ENCODE data around the gene PCLAF. TPM values are rescaled to one million over a fixed set of nuclear protein-coding genes. Genes with fewer than 3 reads are reported as not detected.

PCLAF gene
- total RNA-seq, 1 donor from 2014 or later, result 2.0 TPM

- CTCF ChIA-PET, result no interaction called here
- Mint-ChIP-seq H3K27ac (no peak overlapping the region), H3K36me3 (ENCODE audit: low read depth) (peaks cover 45% of the 10 kb centered on the region), H3K27me3 (no peaks in the 10 kb centered on the region), H3K4me1 (peaks cover 5% of the 10 kb centered on the region), H3K9me3 (no peaks in the 10 kb centered on the region), H3K4me3 (no peak overlapping the region)
- no peak for ATAC-seq (ENCODE audit: low read depth)
- POLR2A ChIA-PET, result no interaction called here
- no peak for DNase-seq
- TF ChIP-seq CTCF (IDR thresholded peaks at IDR 0.05), result no peak
- intact Hi-C loops (cut with micrococcal nuclease), result no loop called here
Observed at GRCh38 chr15:64344651-64345294, 36.5 kb downstream of the PCLAF start.

DNA sequence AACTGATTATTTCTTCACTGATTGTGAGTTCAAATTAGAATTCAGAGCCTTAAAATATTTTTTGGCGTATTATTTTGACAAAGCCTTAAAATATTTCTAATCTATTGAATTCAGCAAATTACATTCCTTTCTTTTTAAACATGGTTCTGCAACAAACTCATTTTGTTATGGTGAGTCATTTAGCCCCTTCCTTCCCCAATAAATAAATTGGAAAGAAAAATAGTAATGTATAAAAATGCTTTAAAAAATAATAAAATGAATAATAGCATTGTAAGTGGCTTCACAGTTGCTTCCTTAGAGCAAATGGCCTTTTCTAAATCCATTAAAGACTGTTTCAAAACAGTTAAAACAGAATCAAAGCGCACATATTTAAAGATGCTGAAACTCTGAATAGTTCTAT, 37.4 kb downstream of the PCLAF start:
- no peak for TF ChIP-seq CTCF (IDR thresholded peaks at IDR 0.05)
- no peaks in the 10 kb centered on the region for H3K27me3 Mint-ChIP-seq
- H3K36me3 Mint-ChIP-seq (ENCODE audit: low read depth), result peaks cover 41% of the 10 kb centered on the region
- H3K4me1 Mint-ChIP-seq, result peaks cover 5% of the 10 kb centered on the region
- DNase-seq, result no peak
- CTCF ChIA-PET, result no interaction called here
- no peak for ATAC-seq (ENCODE audit: low read depth)
- POLR2A ChIA-PET, result no interaction called here
- H3K27ac Mint-ChIP-seq, result no peak overlapping the region
- no peak overlapping the region for H3K4me3 Mint-ChIP-seq
- no peaks in the 10 kb centered on the region for H3K9me3 Mint-ChIP-seq
- intact Hi-C loops (cut with micrococcal nuclease), result no loop called here

DNA sequence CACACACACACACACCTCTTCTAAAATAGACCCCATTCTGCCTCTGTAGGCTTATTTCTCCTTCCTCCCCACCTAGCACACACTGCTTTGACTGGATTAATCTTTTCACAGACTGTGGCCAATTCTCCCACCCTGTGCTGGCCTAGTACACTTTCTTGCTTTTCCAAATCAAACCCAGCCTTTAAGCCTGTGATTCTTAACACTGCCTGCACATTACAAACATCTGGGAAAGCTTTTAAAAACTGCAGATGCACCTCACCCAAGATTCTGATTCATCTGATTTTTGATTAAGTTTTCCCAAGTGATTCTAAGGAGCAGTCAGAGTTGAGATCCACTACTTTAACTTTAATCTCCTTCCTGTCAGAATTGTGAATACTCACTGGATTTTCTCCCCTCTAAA, 38.0 kb downstream of the PCLAF start:
- ChIA-PET POLR2A (no interaction called here), CTCF (no interaction called here)
- TF ChIP-seq CTCF (IDR thresholded peaks at IDR 0.05), result no peak
- Mint-ChIP-seq H3K36me3 (ENCODE audit: low read depth) (peaks cover 38% of the 10 kb centered on the region), H3K9me3 (no peaks in the 10 kb centered on the region), H3K4me1 (peaks cover 5% of the 10 kb centered on the region), H3K27ac (no peak overlapping the region), H3K27me3 (no peaks in the 10 kb centered on the region), H3K4me3 (no peak overlapping the region)
- intact Hi-C loops (cut with micrococcal nuclease), result no loop called here
- ATAC-seq (ENCODE audit: low read depth), result no peak
- no peak for DNase-seq

DNA sequence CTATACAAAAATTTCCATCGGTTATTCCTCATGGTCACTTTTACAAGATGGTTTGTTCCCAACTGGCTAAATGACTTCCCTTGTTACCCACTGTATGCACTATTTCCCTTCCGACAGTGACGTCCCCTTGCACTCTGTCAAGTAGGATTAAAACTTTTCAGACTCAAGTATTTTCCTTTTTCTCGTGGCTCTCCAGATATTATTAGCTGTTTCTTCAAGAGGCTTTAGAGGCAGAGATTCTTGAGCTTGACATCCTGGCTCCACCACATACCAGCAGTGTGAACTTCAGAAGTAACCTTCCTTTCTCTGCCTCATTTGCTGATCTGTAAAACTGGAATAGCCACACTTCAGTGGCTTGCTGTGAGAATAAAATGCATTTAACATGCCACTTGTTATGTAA, 39.3 kb downstream of the PCLAF start:
- H3K27me3 Mint-ChIP-seq, result no peaks in the 10 kb centered on the region
- no peak overlapping the region for H3K4me3 Mint-ChIP-seq
- intact Hi-C loops (cut with micrococcal nuclease), result no loop called here
- H3K9me3 Mint-ChIP-seq, result no peaks in the 10 kb centered on the region
- ChIA-PET CTCF (no interaction called here), POLR2A (no interaction called here)
- DNase-seq (no peak), ATAC-seq (ENCODE audit: low read depth) (no peak)
- no peak for TF ChIP-seq CTCF (IDR thresholded peaks at IDR 0.05)
- peaks cover 5% of the 10 kb centered on the region for H3K4me1 Mint-ChIP-seq
- H3K27ac Mint-ChIP-seq, result no peak overlapping the region
- peaks cover 28% of the 10 kb centered on the region for H3K36me3 Mint-ChIP-seq (ENCODE audit: low read depth)

- Mint-ChIP-seq H3K9me3 (no peaks in the 10 kb centered on the region), H3K27me3 (no peaks in the 10 kb centered on the region), H3K4me3 (no peak overlapping the region), H3K4me1 (peaks cover 2% of the 10 kb centered on the region), H3K27ac (no peak overlapping the region), H3K36me3 (ENCODE audit: low read depth) (peaks cover 23% of the 10 kb centered on the region)
- DNase-seq (no peak), ATAC-seq (ENCODE audit: low read depth) (no peak)
- intact Hi-C loops (cut with micrococcal nuclease), result no loop called here
- ChIA-PET POLR2A (no interaction called here), CTCF (no interaction called here)
- TF ChIP-seq CTCF (IDR thresholded peaks at IDR 0.05), result no peak
Observed at GRCh38 chr15:64340355-64340754, 40.9 kb downstream of the PCLAF start.
